WTC11 (cell line): ENCODE data around the gene HELQ. TPM values are rescaled to one million over a fixed set of nuclear protein-coding genes. Genes with fewer than 3 reads are reported as not detected.

Source experiments
- AFF4 ChIP-seq: sonication (generic); formaldehyde crosslinking; IDR thresholded peaks from 2 replicates; pipeline ENCODE4 v1.8.1; 2023; ENCODE audit warnings: mild to moderate bottlenecking, missing genetic modification reagents, borderline replicate concordance
- ATF1 ChIP-seq: sonication (generic); formaldehyde crosslinking; IDR thresholded peaks from 2 replicates; pipeline ENCODE4 v1.8.1; 2023; ENCODE audit warnings: mild to moderate bottlenecking, moderate library complexity, missing genetic modification reagents
- CREM ChIP-seq: sonication (generic); formaldehyde crosslinking; IDR thresholded peaks from 2 replicates; pipeline ENCODE4 v1.8.1; 2022; ENCODE audit warnings: mild to moderate bottlenecking, missing genetic modification reagents, moderate library complexity
- CTCF ChIP-seq: fragments of 200-600 bp; IDR thresholded peaks from 2 replicates; pipeline ENCODE4 v1.8.0; 2022; ENCODE audit warnings: antibody characterized with exemption
- E2F1 ChIP-seq: sonication (generic); formaldehyde crosslinking; IDR thresholded peaks from 2 replicates; pipeline ENCODE4 v1.8.0; 2022; ENCODE audit warnings: mild to moderate bottlenecking, missing genetic modification reagents
- E2F4 ChIP-seq: sonication (generic); formaldehyde crosslinking; IDR thresholded peaks from 2 replicates; pipeline ENCODE4 v1.8.1; 2022; ENCODE audit warnings: low read depth, mild to moderate bottlenecking, moderate library complexity, missing genetic modification reagents, borderline replicate concordance
- ELF4 ChIP-seq: sonication (generic); formaldehyde crosslinking; IDR thresholded peaks from 2 replicates; pipeline ENCODE4 v1.8.1; 2022; ENCODE audit warnings: low read depth, mild to moderate bottlenecking, moderate library complexity, missing genetic modification reagents
- GTF2I ChIP-seq: fragments of 250-450 bp; sonication (Bioruptor Pico); conservative IDR thresholded peaks from 2 replicates; pipeline ENCODE4 v1.4.0; 2021; ENCODE audit warnings: mild to moderate bottlenecking
- IRF2 ChIP-seq: sonication (generic); formaldehyde crosslinking; IDR thresholded peaks from 2 replicates; pipeline ENCODE4 v1.8.0; 2022; ENCODE audit warnings: low read depth, missing genetic modification reagents, borderline replicate concordance
- MAX ChIP-seq: sonication (generic); formaldehyde crosslinking; IDR thresholded peaks from 2 replicates; pipeline ENCODE4 v1.8.0; 2022; ENCODE audit warnings: mild to moderate bottlenecking, missing genetic modification reagents
- MLX ChIP-seq: sonication (generic); formaldehyde crosslinking; IDR thresholded peaks from 2 replicates; pipeline ENCODE4 v1.8.1; 2023; ENCODE audit warnings: mild to moderate bottlenecking, missing genetic modification reagents, moderate library complexity
- MXD4 ChIP-seq: fragments of 250-450 bp; sonication (Bioruptor Pico); IDR thresholded peaks from 2 replicates; pipeline ENCODE4 v1.8.0; 2021; ENCODE audit warnings: mild to moderate bottlenecking, moderate library complexity, borderline replicate concordance
- NFE2L1 ChIP-seq: sonication (generic); formaldehyde crosslinking; IDR thresholded peaks from 2 replicates; pipeline ENCODE4 v1.8.1; 2023; ENCODE audit warnings: missing genetic modification reagents
- NFYB ChIP-seq: sonication (generic); formaldehyde crosslinking; conservative IDR thresholded peaks from 2 replicates; pipeline ENCODE4 v1.8.0; 2022; ENCODE audit warnings: low read depth, missing genetic modification reagents
- NR1H2 ChIP-seq: sonication (generic); formaldehyde crosslinking; IDR thresholded peaks from 2 replicates; pipeline ENCODE4 v1.9.0; 2021; ENCODE audit warnings: mild to moderate bottlenecking, moderate library complexity, missing genetic modification reagents
- NR2C2 ChIP-seq: sonication (generic); formaldehyde crosslinking; IDR thresholded peaks from 2 replicates; pipeline ENCODE4 v1.8.0; 2022; ENCODE audit warnings: mild to moderate bottlenecking, missing genetic modification reagents
- PRDM15 ChIP-seq: sonication (generic); formaldehyde crosslinking; IDR thresholded peaks from 2 replicates; pipeline ENCODE4 v1.8.0; 2022; ENCODE audit warnings: missing genetic modification reagents
- PRRX2 ChIP-seq: fragments of 250-450 bp; sonication (Bioruptor Pico); IDR thresholded peaks from 2 replicates; pipeline ENCODE4 v1.8.0; 2021; ENCODE audit warnings: mild to moderate bottlenecking
- SP1 ChIP-seq: sonication (generic); formaldehyde crosslinking; conservative IDR thresholded peaks from 2 replicates; pipeline ENCODE4 v1.8.1; 2022; ENCODE audit warnings: missing genetic modification reagents
- ZNF219 ChIP-seq: sonication (generic); formaldehyde crosslinking; IDR thresholded peaks from 2 replicates; pipeline ENCODE4 v1.8.0; 2023; ENCODE audit warnings: missing genetic modification reagents, mild to moderate bottlenecking, borderline replicate concordance
- ZNF232 ChIP-seq: sonication (generic); formaldehyde crosslinking; IDR thresholded peaks from 2 replicates; pipeline ENCODE4 v1.8.0; 2022; ENCODE audit warnings: mild to moderate bottlenecking, missing genetic modification reagents
- ZNF317 ChIP-seq: sonication (generic); formaldehyde crosslinking; IDR thresholded peaks from 2 replicates; pipeline ENCODE4 v1.8.1; 2023; ENCODE audit warnings: low read depth, mild to moderate bottlenecking, moderate library complexity, missing genetic modification reagents, borderline replicate concordance
- ZNF423 ChIP-seq: fragments of 250-450 bp; sonication (Bioruptor Pico); IDR thresholded peaks from 2 replicates; pipeline ENCODE4 v2.1.2; 2022; ENCODE audit warnings: mild to moderate bottlenecking, moderate library complexity
- ZNF671 ChIP-seq: fragments of 250-450 bp; sonication (Bioruptor Pico); IDR thresholded peaks from 2 replicates; pipeline ENCODE4 v1.8.0; 2021; ENCODE audit warnings: mild to moderate bottlenecking
- total RNA-seq: library from RNA; stranded (reverse); gene quantifications from 3 replicates; pipeline ENCODE4 v1.2.3, GENCODE V29; 2021

Gene HELQ
- total RNA-seq, 1 experiment from 2014 or later, result 10.1 TPM

GRCh38 chr4:83455281-83456183 lies at the start of gene HELQ, which contains the start of gene MRPS18C (continued):
- TF ChIP-seq CREM, result peak; percentile 76
- peak; percentile 84; the same call in 1 of the 2 replicates for TF ChIP-seq ZNF232 (CRISPR knock-in tag)
- no peak for TF ChIP-seq GTF2I (CRISPR knock-in tag)
- no peak for TF ChIP-seq PRRX2 (CRISPR knock-in tag)
- TF ChIP-seq AFF4 (CRISPR knock-in tag), result no peak
- 0 out of 2 replicates have a peak, but pooled peaks have one; percentile 27 for TF ChIP-seq NFE2L1 (CRISPR knock-in tag)
- TF ChIP-seq CTCF, result no peak
- no peak for TF ChIP-seq ZNF219 (CRISPR knock-in tag)
- TF ChIP-seq MLX (CRISPR knock-in tag), result no peak
- no peak for TF ChIP-seq NR2C2
- no peak for TF ChIP-seq ATF1
- TF ChIP-seq NR1H2, result no peak
- TF ChIP-seq ZNF317 (CRISPR knock-in tag), result no peak
- TF ChIP-seq ZNF671, result no peak
- 0 out of 2 replicates have a peak, but pooled peaks have one; percentile 53 for TF ChIP-seq E2F1 (CRISPR knock-in tag)
- TF ChIP-seq NFYB (CRISPR knock-in tag), result peak; percentile 47; the same call in 1 of the 2 replicates
- no peak for TF ChIP-seq IRF2 (CRISPR knock-in tag)
- TF ChIP-seq PRDM15 (CRISPR knock-in tag), result no peak
- 0 out of 2 replicates have a peak, but pooled peaks have one; percentile 35 for TF ChIP-seq E2F4 (CRISPR knock-in tag)
- TF ChIP-seq ZNF423, result no peak
- no peak for TF ChIP-seq ELF4
- peak; percentile 81 for TF ChIP-seq MAX
- peak; percentile 89 for TF ChIP-seq SP1 (CRISPR knock-in tag)
- TF ChIP-seq MXD4, result no peak
